GM21447 (cell line): ENCODE results near the gene LRRK1.

Experiments used
- ATAC-seq: cut with Tn5 transposase; IDR thresholded peaks from one replicate; pipeline ENCODE4 v1.9.1; 2021; ENCODE audit not compliant: unreplicated experiment

LRRK1 gene

GRCh38 chr15:100891307-100892012, 27.7 kb upstream of the LRRK1 start:
- no peak for ATAC-seq

GRCh38 chr15:100892013-100892355, 27.2 kb upstream of the LRRK1 start:
- no peak for ATAC-seq

GRCh38 chr15:100893261-100893963, 25.7 kb upstream of the LRRK1 start:
- no peak for ATAC-seq

- no peak for ATAC-seq
Observed at GRCh38 chr15:100893964-100894295, 25.2 kb upstream of the LRRK1 start.

- ATAC-seq, result no peak
Observed at GRCh38 chr15:100895721-100896120, 23.4 kb upstream of the LRRK1 start.

GRCh38 chr15:100897221-100898151, 21.7 kb upstream of the LRRK1 start:
- ATAC-seq, result no peak

- no peak for ATAC-seq
Observed at GRCh38 chr15:100898152-100898490, 21.0 kb upstream of the LRRK1 start.

- no peak for ATAC-seq
Observed at GRCh38 chr15:100898661-100899462, 20.3 kb upstream of the LRRK1 start.

GRCh38 chr15:100899601-100900000, 19.6 kb upstream of the LRRK1 start:
- no peak for ATAC-seq

GRCh38 chr15:100900136-100900794, 18.9 kb upstream of the LRRK1 start:
- ATAC-seq, result no peak

- ATAC-seq, result no peak
Observed at GRCh38 chr15:100900795-100901169, 18.4 kb upstream of the LRRK1 start.

GRCh38 chr15:100901296-100901695, 17.9 kb upstream of the LRRK1 start:
- no peak for ATAC-seq

GRCh38 chr15:100901702-100902435, 17.3 kb upstream of the LRRK1 start:
- no peak for ATAC-seq

GRCh38 chr15:100902436-100903167, 16.6 kb upstream of the LRRK1 start:
- ATAC-seq, result no peak

- no peak for ATAC-seq
Observed at GRCh38 chr15:100903168-100903554, 16.0 kb upstream of the LRRK1 start.

- no peak for ATAC-seq
Observed at GRCh38 chr15:100905850-100906249, 13.3 kb upstream of the LRRK1 start.

GRCh38 chr15:100908466-100908865, 10.7 kb upstream of the LRRK1 start:
- no peak for ATAC-seq

GRCh38 chr15:100909565-100909964, 9.6 kb upstream of the LRRK1 start:
- no peak for ATAC-seq
